Activated CD8-positive, alpha-beta memory T cell treated with anti-CD3 and anti-CD28 coated beads for 24 hours (primary cell): ENCODE measurements around the gene CSTF1.
"Not testable (repeated sequence)": the region's sequence is repeated elsewhere in the genome, so short reads cannot be mapped to it uniquely, and the experiment has no call there.

ENCODE experiments used
- DNase-seq: peaks from one replicate; pipeline ENCODE4 v3.0.0-alpha.2; 2020

CSTF1 gene

GRCh38 chr20:56411287-56411686 is 18.8 kb downstream of the CSTF1 start:
- not testable (repeated sequence) for DNase-seq

GRCh38 chr20:56411759-56412472 is 19.5 kb downstream of the CSTF1 start, which contains the start of gene CASS4:
Gene CASS4 (plus strand): TSS chr20:56412260. CDS start chr20:56412459, 199 bp downstream.
- DNase-seq = no peak

- no peak for DNase-seq
Measured at GRCh38 chr20:56412473-56412790, 20.0 kb downstream of the CSTF1 start.

GRCh38 chr20:56412949-56413348 is 20.5 kb downstream of the CSTF1 start:
- DNase-seq = no peak

GRCh38 chr20:56414842-56415765 is 22.7 kb downstream of the CSTF1 start:
- no peak for DNase-seq

GRCh38 chr20:56417402-56417801 is 25.0 kb downstream of the CSTF1 start:
- no peak for DNase-seq

- DNase-seq = no peak
Measured at GRCh38 chr20:56417911-56418310, 25.5 kb downstream of the CSTF1 start.

- no peak for DNase-seq
Measured at GRCh38 chr20:56418385-56418861, 26.0 kb downstream of the CSTF1 start.

- peak; percentile 52 for DNase-seq
Measured at GRCh38 chr20:56420028-56420427, 27.6 kb downstream of the CSTF1 start.

- peak; percentile 52 for DNase-seq
Measured at GRCh38 chr20:56420940-56421688, 28.7 kb downstream of the CSTF1 start.

GRCh38 chr20:56422076-56422823 is 29.8 kb downstream of the CSTF1 start:
- peak; percentile 44 for DNase-seq

- peak; percentile 44 for DNase-seq
Measured at GRCh38 chr20:56422824-56423189, 30.4 kb downstream of the CSTF1 start.

- no peak for DNase-seq
Measured at GRCh38 chr20:56423211-56423610, 30.8 kb downstream of the CSTF1 start.

GRCh38 chr20:56423886-56424285 is 31.4 kb downstream of the CSTF1 start:
- no peak for DNase-seq

- DNase-seq = no peak
Measured at GRCh38 chr20:56424931-56425330, 32.5 kb downstream of the CSTF1 start.

GRCh38 chr20:56426026-56426425 is 33.6 kb downstream of the CSTF1 start:
- no peak for DNase-seq

- DNase-seq = peak; percentile 38
Measured at GRCh38 chr20:56426926-56427325, 34.5 kb downstream of the CSTF1 start.

- no peak for DNase-seq
Measured at GRCh38 chr20:56427797-56428196, 35.4 kb downstream of the CSTF1 start.

GRCh38 chr20:56428410-56428809 is 36.0 kb downstream of the CSTF1 start:
- DNase-seq = peak; percentile 47

- peak; percentile 54 for DNase-seq
Measured at GRCh38 chr20:56428881-56429280, 36.4 kb downstream of the CSTF1 start.

- DNase-seq = peak; percentile 66
Measured at GRCh38 chr20:56429502-56429901, 37.1 kb downstream of the CSTF1 start.

GRCh38 chr20:56429941-56430340 is 37.5 kb downstream of the CSTF1 start:
- DNase-seq = peak; percentile 53
